IPS-18a (cell line): ENCODE results near the gene KRTAP19-4.

Experiments
- H3K27ac ChIP-seq: one replicate; pipeline ENCODE4 v1.5.1; 2013; ENCODE audit warnings: low read length
- H3K27me3 ChIP-seq: one replicate; pipeline ENCODE4 v1.6.1; 2013; ENCODE audit warnings: mild to moderate bottlenecking, low read length; ENCODE audit not compliant: control insufficient read depth, insufficient read depth
- H3K36me3 ChIP-seq: one replicate; pipeline ENCODE4 v1.6.1; 2013; ENCODE audit warnings: low read depth, low read length; ENCODE audit not compliant: control insufficient read depth
- H3K4me1 ChIP-seq: one replicate; pipeline ENCODE4 v1.6.1; 2013; ENCODE audit warnings: low read depth, low read length; ENCODE audit not compliant: control insufficient read depth
- H3K4me3 ChIP-seq: one replicate; pipeline ENCODE4 v1.5.1; 2013; ENCODE audit warnings: low read length
- H3K9ac ChIP-seq: one replicate; pipeline ENCODE4 v1.6.1; 2013; ENCODE audit warnings: mild to moderate bottlenecking, low read length, moderate library complexity
- H3K9me3 ChIP-seq: one replicate; pipeline ENCODE4 v1.6.1; 2013; ENCODE audit warnings: low read depth, low read length; ENCODE audit not compliant: control insufficient read depth

KRTAP19-4 gene

GRCh38 chr21:30478004-30478403, 19.0 kb downstream of the KRTAP19-4 start:
- no peak overlapping the region for H3K9ac ChIP-seq
- no peaks in the 10 kb centered on the region for H3K4me1 ChIP-seq
- H3K9me3 ChIP-seq, result no peaks in the 10 kb centered on the region
- H3K27ac ChIP-seq, result no peak overlapping the region
- H3K4me3 ChIP-seq, result no peak overlapping the region
- H3K27me3 ChIP-seq, result no peaks in the 10 kb centered on the region
- H3K36me3 ChIP-seq, result no peaks in the 10 kb centered on the region

GRCh38 chr21:30468900-30469714, 27.9 kb downstream of the KRTAP19-4 start:
- no peak overlapping the region for H3K4me3 ChIP-seq
- no peak overlapping the region for H3K27ac ChIP-seq
- no peaks in the 10 kb centered on the region for H3K9me3 ChIP-seq
- H3K9ac ChIP-seq, result no peak overlapping the region
- no peaks in the 10 kb centered on the region for H3K36me3 ChIP-seq
- H3K4me1 ChIP-seq, result no peaks in the 10 kb centered on the region
- no peaks in the 10 kb centered on the region for H3K27me3 ChIP-seq

DNA sequence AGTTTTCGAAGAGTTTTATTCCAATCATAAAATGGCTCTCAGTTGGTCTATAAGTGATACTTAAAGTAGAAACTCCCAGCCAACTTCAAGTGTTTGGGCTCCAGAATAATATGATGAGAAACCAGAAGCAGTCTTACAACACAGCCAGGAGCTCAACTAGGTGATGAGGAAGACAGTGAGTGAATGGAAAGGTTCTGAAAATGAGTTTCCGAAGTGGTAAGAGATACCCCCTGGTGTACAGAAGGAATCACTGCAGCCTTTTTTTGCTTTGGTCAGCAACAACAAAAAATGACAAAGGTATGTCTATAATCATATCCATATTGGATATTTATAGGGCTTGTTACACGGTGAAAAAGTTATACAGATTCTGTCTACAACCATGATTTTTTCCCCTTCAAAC, 33.3 kb downstream of the KRTAP19-4 start:
- H3K36me3 ChIP-seq, result no peaks in the 10 kb centered on the region
- no peaks in the 10 kb centered on the region for H3K9me3 ChIP-seq
- H3K4me3 ChIP-seq, result no peak overlapping the region

DNA sequence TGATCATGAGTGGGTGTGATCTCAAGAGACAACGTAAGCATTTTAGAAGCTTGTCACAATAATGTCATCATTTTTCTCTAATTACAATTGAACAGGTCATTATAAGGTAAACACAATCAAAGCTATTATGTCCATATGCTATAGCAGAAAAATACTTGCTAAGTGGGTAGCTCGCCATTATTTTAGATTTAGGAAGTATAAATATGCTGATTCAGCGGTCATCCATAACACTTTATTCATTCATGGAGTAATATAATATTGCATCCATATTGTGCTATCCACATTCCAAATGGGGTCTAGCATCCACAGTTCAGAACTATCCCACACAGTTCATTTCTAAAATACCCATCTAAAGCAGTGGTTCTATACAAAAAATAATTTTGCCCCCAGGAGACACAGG, 48.5 kb downstream of the KRTAP19-4 start:
- no peaks in the 10 kb centered on the region for H3K9me3 ChIP-seq
- H3K4me3 ChIP-seq, result no peak overlapping the region
- H3K27me3 ChIP-seq, result no peaks in the 10 kb centered on the region
- H3K36me3 ChIP-seq, result no peaks in the 10 kb centered on the region
- no peak overlapping the region for H3K9ac ChIP-seq
- H3K4me1 ChIP-seq, result peaks cover 4% of the 10 kb centered on the region
- H3K27ac ChIP-seq, result no peak overlapping the region

More for the DNA sequence above, 33.3 kb downstream of the KRTAP19-4 start:
- Histone ChIP-seq H3K4me1 (no peaks in the 10 kb centered on the region), H3K9ac (no peak overlapping the region), H3K27me3 (no peaks in the 10 kb centered on the region), H3K27ac (no peak overlapping the region)

DNA sequence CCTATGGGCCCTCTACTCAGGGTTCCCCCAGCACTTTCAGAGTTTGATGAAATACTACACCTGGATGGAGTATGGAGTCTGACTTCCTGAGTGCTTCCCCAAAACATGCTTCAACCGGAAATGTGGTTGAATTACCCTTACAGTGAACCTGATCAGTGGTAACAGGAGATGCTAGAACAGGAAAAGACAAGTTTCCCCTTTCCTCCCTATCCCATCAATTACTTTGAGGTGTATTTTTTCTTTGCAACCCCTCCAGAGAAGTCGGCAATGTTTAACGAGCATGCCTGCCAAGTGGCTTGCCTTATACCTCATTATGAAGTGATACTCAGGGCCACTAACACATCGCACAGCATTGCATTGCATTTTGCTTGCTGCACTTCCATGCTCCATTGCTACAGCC, 49.9 kb downstream of the KRTAP19-4 start:
- Histone ChIP-seq H3K36me3 (no peaks in the 10 kb centered on the region), H3K27me3 (no peaks in the 10 kb centered on the region), H3K9ac (no peak overlapping the region), H3K27ac (no peak overlapping the region), H3K4me3 (no peak overlapping the region), H3K9me3 (no peaks in the 10 kb centered on the region), H3K4me1 (peaks cover 12% of the 10 kb centered on the region)
